ENCODE measurements around the gene SPNS3. TPM values are rescaled to one million over a fixed set of nuclear protein-coding genes. Genes with fewer than 3 reads are reported as not detected.

Gene SPNS3
- total RNA-seq, 4 donors from 2014 or later = 0.47 to 1.0 TPM; not detected in 2

DNA sequence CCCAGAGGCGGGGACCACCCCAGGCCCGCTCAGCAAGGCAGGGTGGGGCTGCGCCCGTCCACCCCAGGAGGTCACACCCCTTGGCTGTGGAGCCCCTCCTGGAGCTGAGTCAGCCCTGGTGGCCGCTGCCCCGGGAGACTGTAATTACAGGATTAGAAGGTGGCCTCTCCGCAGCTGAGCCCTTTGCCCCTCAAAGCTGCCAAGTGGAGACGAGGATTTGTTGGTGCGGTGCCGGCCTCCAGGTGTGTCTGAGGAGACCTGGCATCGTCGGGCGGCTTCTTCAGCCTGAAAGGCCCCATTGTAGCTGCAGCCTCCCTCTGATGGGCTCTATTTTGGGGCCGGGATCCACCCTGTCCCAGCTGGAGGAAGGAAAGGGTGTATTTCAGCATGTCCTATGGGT, 42.3 kb downstream of the SPNS3 start:
- DNase-seq (ENCODE audit: low spot score) (no peak), ATAC-seq (ENCODE audit: low FRiP score) (no peak)
- TF ChIP-seq CTCF (IDR thresholded peaks at IDR 0.05) = no peak

GRCh38 chr17:4476511-4477070, 42.9 kb downstream of the SPNS3 start:
- ATAC-seq (ENCODE audit: low FRiP score) (no peak), DNase-seq (ENCODE audit: low spot score) (no peak)
- no peak for TF ChIP-seq CTCF (IDR thresholded peaks at IDR 0.05)

- DNase-seq (ENCODE audit: low spot score) = no peak
- no peak for TF ChIP-seq CTCF (IDR thresholded peaks at IDR 0.05)
Observed at GRCh38 chr17:4477255-4477791, 43.6 kb downstream of the SPNS3 start.

GRCh38 chr17:4478318-4478830, 44.6 kb downstream of the SPNS3 start:
- DNase-seq (ENCODE audit: low spot score) (no peak), ATAC-seq (ENCODE audit: low FRiP score) (no peak)
- no peak for TF ChIP-seq CTCF (IDR thresholded peaks at IDR 0.05)

More at GRCh38 chr17:4477255-4477791, 43.6 kb downstream of the SPNS3 start:
- no peak for ATAC-seq (ENCODE audit: low FRiP score)

DNA sequence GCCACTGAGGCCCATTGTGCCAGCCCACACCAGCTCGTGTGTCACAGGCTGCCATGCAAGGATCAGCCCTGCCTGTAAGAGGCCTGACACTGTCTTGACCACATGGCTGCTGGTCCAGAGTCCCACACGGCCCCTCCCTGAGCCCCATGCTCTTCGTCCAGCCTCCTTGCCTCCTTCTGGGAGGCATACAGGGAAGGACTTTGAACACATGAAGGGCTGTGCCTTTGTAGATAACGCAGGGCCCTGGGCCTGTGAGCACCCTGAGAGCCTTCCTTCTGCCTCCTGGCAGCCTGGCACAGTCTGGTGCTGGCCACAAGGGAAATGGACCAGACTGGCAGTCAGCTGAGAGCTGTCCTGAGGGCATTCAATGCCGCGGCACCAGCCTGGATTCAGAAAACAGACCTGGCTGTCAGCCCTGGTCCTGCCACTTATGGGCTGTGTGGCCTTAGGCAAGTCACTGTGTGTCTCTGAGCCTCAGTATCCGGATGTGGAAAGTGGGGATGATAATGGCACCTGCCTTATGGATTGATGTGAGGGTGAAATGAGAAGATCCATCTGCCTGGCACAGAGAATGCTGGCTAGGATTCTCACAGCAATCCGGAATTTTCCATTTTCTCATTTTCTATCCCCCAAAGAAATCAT, 45.7 kb downstream of the SPNS3 start:
- no peak for TF ChIP-seq CTCF (IDR thresholded peaks at IDR 0.05)
- ATAC-seq (ENCODE audit: low FRiP score) = no peak

GRCh38 chr17:4479982-4480751, 46.4 kb downstream of the SPNS3 start:
- no peak for TF ChIP-seq CTCF (IDR thresholded peaks at IDR 0.05)
- ATAC-seq (ENCODE audit: low FRiP score) (no peak), DNase-seq (ENCODE audit: low spot score) (no peak)

More for the DNA sequence above, 45.7 kb downstream of the SPNS3 start:
- DNase-seq (ENCODE audit: low spot score) = no peak

Measured in omental fat pad (tissue), 4 donors.